Esophagus squamous epithelium (tissue), 5 donors: ENCODE results near the gene CSNK2A2. TPM values are rescaled to one million over a fixed set of nuclear protein-coding genes. Genes with fewer than 3 reads are reported as not detected.

Experiments used
- DNase-seq: peaks from one replicate; lab custom pipeline; 2025; lab: John Stamatoyannopoulos, UW
- H3K27ac ChIP-seq, 4 donors: fragments of 200-600 bp; sonication (generic); one replicate each; pipeline ENCODE4 v1.5.1; 2016 to 2019; ENCODE audit warnings: mild to moderate bottlenecking in 1 of 4
- H3K27me3 ChIP-seq, 4 donors: fragments of 200-600 bp; sonication (generic); 1 replicate in 3 of 4; 2 replicates in 1 of 4; pipeline versions ENCODE4 v1.5.1 to v1.6.0; 2017 to 2021; ENCODE audit warnings: antibody characterized with exemption in 1 of 4
- H3K36me3 ChIP-seq, 3 donors: fragments of 200-600 bp; sonication (generic); one replicate each; pipeline ENCODE4 v1.5.1; 2016 to 2019
- H3K4me1 ChIP-seq, 3 donors: fragments of 200-600 bp; sonication (generic); one replicate each; pipeline ENCODE4 v1.5.1; 2017 to 2019
- H3K4me3 ChIP-seq, 4 donors: fragments of 200-600 bp; sonication (generic); 1 replicate in 3 of 4; 2 replicates in 1 of 4; pipeline ENCODE4 v1.5.1; 2016 to 2019; ENCODE audit warnings: mild to moderate bottlenecking in 2 of 4, moderate library complexity in 1 of 4
- H3K9me3 ChIP-seq, 3 donors: fragments of 200-600 bp; sonication (generic); one replicate each; pipeline ENCODE4 v1.5.1; 2016 to 2019
- POLR2A ChIP-seq, 4 donors: fragments of 450-650 bp; IDR thresholded peaks; one replicate each; pipeline ENCODE4 v1.6.1; 2017; ENCODE audit warnings: antibody characterized with exemption in 4 of 4, mild to moderate bottlenecking in 4 of 4, moderate library complexity in 3 of 4
- WGBS, 2 donors: methylation state at CpG; one replicate each; pipeline ENCODE4 v1.1.5; 2018; 5-methylcytosine and 5-hydroxymethylcytosine counted together
- intact Hi-C: fragments of 100-400 bp; cut with DNase I; formaldehyde crosslinking; loops from one replicate; pipeline ENCODE4 v1.15.0; 2022
- small RNA-seq, 4 donors: library from RNA; depleted of rRNA; stranded (forward); fragments of <200 nt; gene quantifications; one replicate each; pipeline ENCODE3, GENCODE V24; 2016
- total RNA-seq, 4 donors: library from RNA; depleted of rRNA; stranded (reverse); fragments of >200 nt; gene quantifications; one replicate each; pipeline ENCODE4 v1.1.0, GENCODE V29; 2016
- TF ChIP-seq, protein P1 (sequence below), 6 experiments: fragments of 450-650 bp in 4 of 6; fragments of 200-600 bp in 2 of 6; sonication (generic) in 2 of 6; IDR thresholded peaks; one replicate each; pipeline ENCODE4 v1.5.1; 2016 to 2019; ENCODE audit warnings: antibody characterized with exemption in 6 of 6, mild to moderate bottlenecking in 4 of 6, moderate library complexity in 4 of 6
- donor health status: DM: yes; HTN: yes; CAD: no.

The CSNK2A2 gene
- total RNA-seq, 4 donors from 2014 or later: 22.3 to 32.8 (median 29.1) TPM

DNA sequence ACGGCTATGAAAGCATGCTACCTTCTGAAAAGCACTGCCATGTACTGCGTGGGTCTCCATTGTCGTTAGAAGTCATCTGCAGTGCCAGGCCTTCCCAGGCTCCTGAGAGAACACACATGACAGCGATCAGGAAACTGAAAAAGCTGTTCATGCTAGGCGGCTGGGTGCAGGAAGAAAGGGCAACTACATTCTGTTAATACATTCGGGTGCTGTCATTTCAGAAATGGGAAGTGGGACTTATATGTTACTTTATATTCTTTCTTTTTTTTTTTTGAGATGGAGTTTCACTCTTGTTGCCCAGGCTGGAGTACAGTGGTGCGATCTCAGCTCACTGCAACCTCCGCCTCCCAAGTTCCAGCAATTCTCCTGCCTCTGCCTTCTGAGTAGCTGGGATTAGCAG lies 88.6 kb downstream of the CSNK2A2 start:
- Histone ChIP-seq H3K4me3 (no peak overlapping the region), H3K9me3 (no peaks in the 10 kb centered on the region), H3K4me1 (no peaks in the 10 kb centered on the region), H3K36me3 (peaks cover 8 to 23% (median 11%) of the 10 kb centered on the region in 3 donors), H3K27me3 (no peaks in the 10 kb centered on the region), H3K27ac (no peak overlapping the region)
- 73 to 84% methylated on average over 7 to 8 of the region's 8 CpGs for WGBS, 2 donors
- DNase-seq: no peak
- TF ChIP-seq, protein P1, sequence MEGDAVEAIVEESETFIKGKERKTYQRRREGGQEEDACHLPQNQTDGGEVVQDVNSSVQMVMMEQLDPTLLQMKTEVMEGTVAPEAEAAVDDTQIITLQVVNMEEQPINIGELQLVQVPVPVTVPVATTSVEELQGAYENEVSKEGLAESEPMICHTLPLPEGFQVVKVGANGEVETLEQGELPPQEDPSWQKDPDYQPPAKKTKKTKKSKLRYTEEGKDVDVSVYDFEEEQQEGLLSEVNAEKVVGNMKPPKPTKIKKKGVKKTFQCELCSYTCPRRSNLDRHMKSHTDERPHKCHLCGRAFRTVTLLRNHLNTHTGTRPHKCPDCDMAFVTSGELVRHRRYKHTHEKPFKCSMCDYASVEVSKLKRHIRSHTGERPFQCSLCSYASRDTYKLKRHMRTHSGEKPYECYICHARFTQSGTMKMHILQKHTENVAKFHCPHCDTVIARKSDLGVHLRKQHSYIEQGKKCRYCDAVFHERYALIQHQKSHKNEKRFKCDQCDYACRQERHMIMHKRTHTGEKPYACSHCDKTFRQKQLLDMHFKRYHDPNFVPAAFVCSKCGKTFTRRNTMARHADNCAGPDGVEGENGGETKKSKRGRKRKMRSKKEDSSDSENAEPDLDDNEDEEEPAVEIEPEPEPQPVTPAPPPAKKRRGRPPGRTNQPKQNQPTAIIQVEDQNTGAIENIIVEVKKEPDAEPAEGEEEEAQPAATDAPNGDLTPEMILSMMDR (IDR thresholded peaks at IDR 0.05): no peak
- no peak for TF ChIP-seq POLR2A (IDR thresholded peaks at IDR 0.05)
- intact Hi-C loops: no loop called here

Small RNA genes lying within 50 kb of the gene (small RNA-seq; reads per million reads assigned to genes)
- gene RN7SL645P: 0 reads per million in 4 donors

Other genes with a start within 250 kb of the CSNK2A2 start
- under 1 TPM in 1 of 4 donors, not detected in 3; 0.04 TPM for gene CNGB1, start 227.0 kb downstream of the CSNK2A2 start, total RNA-seq
- 1 to 10 TPM; 1.5 to 5.1 (median 2.6) TPM for gene ZNF319, start 197.4 kb downstream of the CSNK2A2 start, total RNA-seq
- gene USB1, start 196.7 kb downstream of the CSNK2A2 start, total RNA-seq: 10 to 100 TPM; 11.2 to 23.9 (median 18.6) TPM
- gene MMP15, start 172.4 kb downstream of the CSNK2A2 start, total RNA-seq: 1 to 10 TPM; 2.9 to 6.5 (median 4.5) TPM
- 10 to 100 TPM; 26.9 to 33.6 (median 32.0) TPM for gene CFAP20, start 68.7 kb downstream of the CSNK2A2 start, total RNA-seq
- not detected for gene PRSS54, start 96.9 kb upstream of the CSNK2A2 start, total RNA-seq
- gene GINS3, start 194.4 kb upstream of the CSNK2A2 start, total RNA-seq: 10 to 100 TPM in 2 of 4 donors, 1 to 10 TPM in 2; 7.1 to 15.1 (median 10.8) TPM